Psoas muscle (tissue), 8 donors: ENCODE results near the gene ALK. TPM values are rescaled to one million over a fixed set of nuclear protein-coding genes. Genes with fewer than 3 reads are reported as not detected.

Experiments
- ATAC-seq, 4 donors: fragments of 200-7000 bp; cut with Tn5 transposase; one replicate each; pipeline ENCODE4 v1.9.1; 2020; ENCODE audit warnings: moderate library complexity in 3 of 4, mild to moderate bottlenecking in 2 of 4
- DNase-seq, 2 donors: peaks; one replicate each; pipeline ENCODE4 v3.0.0-alpha.2; 2020
- H3K27ac ChIP-seq: fragments of 200-600 bp; one replicate; pipeline ENCODE4 v1.8.0; 2022
- H3K27me3 ChIP-seq, 3 donors: fragments of 200-600 bp in 1 of 3; one replicate each; pipeline versions ENCODE4 v1.6.1 to v1.8.0; 2013 to 2022; ENCODE audit warnings: low read length in 2 of 3, mild to moderate bottlenecking in 2 of 3, moderate library complexity in 1 of 3; ENCODE audit not compliant: insufficient read depth in 3 of 3
- H3K36me3 ChIP-seq, 2 donors: fragments of 200-600 bp in 1 of 2; one replicate each; pipeline versions ENCODE4 v1.6.1 to v1.8.0; 2013 to 2022; ENCODE audit warnings: low read depth in 1 of 2, mild to moderate bottlenecking in 1 of 2, moderate library complexity in 1 of 2; ENCODE audit not compliant: insufficient read depth in 1 of 2
- H3K4me1 ChIP-seq: fragments of 200-600 bp; one replicate; pipeline ENCODE4 v1.8.0; 2022
- H3K4me3 ChIP-seq: fragments of 200-600 bp; one replicate; pipeline ENCODE4 v1.8.0; 2022; ENCODE audit warnings: mild to moderate bottlenecking
- H3K9me3 ChIP-seq: fragments of 200-600 bp; one replicate; pipeline ENCODE4 v1.8.0; 2022
- WGBS, 3 donors: extraction: QIAGEN DNeasy Blood & Tissue Kit; methylation state at CpG; one replicate each; pipeline versions ENCODE4 v1.1.6 to v1.1.7; 2013; 5-methylcytosine and 5-hydroxymethylcytosine counted together
- intact Hi-C, 2 donors: fragments of 100-400 bp; cut with DNase I; formaldehyde crosslinking; loops; one replicate each; pipeline versions ENCODE4 v1.11.0 to v1.14.2; 2022
- polyA plus RNA-seq, 3 donors: library from polyadenylated mRNA; stranded (reverse); fragments of 200-250 nt; gene quantifications; one replicate each; pipeline ENCODE4 v1.2.3, GENCODE V29; 2013
- total RNA-seq, 4 donors: library from RNA; stranded (reverse); fragmentation: NEBNext Ultra II Directional in 2 of 4; extraction: Animal tissue kit (Norgen Biotek cat#: 25700) in 2 of 4; gene quantifications; one replicate each; pipeline versions ENCODE4 v1.2.1 to v1.2.4, GENCODE V29; 2021 to 2023
- TF ChIP-seq, protein P1 (sequence below): fragments of 200-600 bp; IDR thresholded peaks from one replicate; pipeline ENCODE4 v1.8.0; 2022; ENCODE audit warnings: antibody characterized with exemption
- donor health status: healthy with polysubstance abuse.
- donor health status: DM: no; HTN: no; CAD: no; lungs with moderate emphysema.
- donor health status: Bipolar disorder and iron deficiency.
- donor health status: healthy.
- donor health status: DM: yes; HTN: yes; CAD: no.
- donor health status: DM: no; HTN: no; CAD: no.
- donor health status: DM: no; HTN: no; CAD: no.
- donor health status: DM: yes; HTN: yes; CAD: no.

The ALK gene
- total and polyA plus RNA-seq, 7 donors: 0.03 to 0.32 (median 0.08) TPM; not detected in 2

DNA sequence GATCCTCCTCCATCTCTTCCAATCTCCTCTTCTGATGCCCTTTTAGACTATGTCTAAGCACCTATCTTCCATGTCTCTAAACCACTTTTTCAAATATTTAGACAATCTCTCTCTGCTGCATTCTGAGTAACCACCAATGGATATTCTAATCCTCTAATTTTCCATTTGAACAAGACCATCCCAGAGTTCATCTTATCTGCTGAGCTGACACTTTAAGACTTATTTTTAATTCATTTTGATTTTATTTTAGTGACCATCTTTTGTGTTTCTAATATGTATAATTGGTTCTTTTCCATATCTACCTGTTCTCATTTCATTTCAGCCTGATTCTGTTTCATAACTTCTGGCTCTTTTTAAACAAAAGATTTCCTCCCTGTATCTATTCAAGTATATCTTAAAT lies 436.3 kb downstream of the ALK start:
- DNase-seq (no peak), ATAC-seq (no peak)
- intact Hi-C loops: no loop called here
- H3K4me3 ChIP-seq: no peak overlapping the region
- H3K27ac ChIP-seq: no peak overlapping the region
- no peaks in the 10 kb centered on the region for H3K36me3 ChIP-seq
- peaks cover 5% of the 10 kb centered on the region for H3K4me1 ChIP-seq
- no peaks in the 10 kb centered on the region for H3K27me3 ChIP-seq
- TF ChIP-seq, protein P1, sequence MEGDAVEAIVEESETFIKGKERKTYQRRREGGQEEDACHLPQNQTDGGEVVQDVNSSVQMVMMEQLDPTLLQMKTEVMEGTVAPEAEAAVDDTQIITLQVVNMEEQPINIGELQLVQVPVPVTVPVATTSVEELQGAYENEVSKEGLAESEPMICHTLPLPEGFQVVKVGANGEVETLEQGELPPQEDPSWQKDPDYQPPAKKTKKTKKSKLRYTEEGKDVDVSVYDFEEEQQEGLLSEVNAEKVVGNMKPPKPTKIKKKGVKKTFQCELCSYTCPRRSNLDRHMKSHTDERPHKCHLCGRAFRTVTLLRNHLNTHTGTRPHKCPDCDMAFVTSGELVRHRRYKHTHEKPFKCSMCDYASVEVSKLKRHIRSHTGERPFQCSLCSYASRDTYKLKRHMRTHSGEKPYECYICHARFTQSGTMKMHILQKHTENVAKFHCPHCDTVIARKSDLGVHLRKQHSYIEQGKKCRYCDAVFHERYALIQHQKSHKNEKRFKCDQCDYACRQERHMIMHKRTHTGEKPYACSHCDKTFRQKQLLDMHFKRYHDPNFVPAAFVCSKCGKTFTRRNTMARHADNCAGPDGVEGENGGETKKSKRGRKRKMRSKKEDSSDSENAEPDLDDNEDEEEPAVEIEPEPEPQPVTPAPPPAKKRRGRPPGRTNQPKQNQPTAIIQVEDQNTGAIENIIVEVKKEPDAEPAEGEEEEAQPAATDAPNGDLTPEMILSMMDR: no peak
- H3K9me3 ChIP-seq: no peaks in the 10 kb centered on the region

GRCh38 chr2:29482867-29483266 lies 438.5 kb downstream of the ALK start:
- Histone ChIP-seq H3K9me3 (no peaks in the 10 kb centered on the region), H3K4me3 (no peak overlapping the region), H3K27me3 (no peaks in the 10 kb centered on the region), H3K27ac (peak overlapping the region; percentile 21), H3K4me1 (peaks cover 5% of the 10 kb centered on the region), H3K36me3 (no peaks in the 10 kb centered on the region)
- ATAC-seq: no peak
- TF ChIP-seq, protein P1: no peak
- intact Hi-C loops: no loop called here
- 44 to 71% (median 52%) methylated on average over 3 of the region's 3 CpGs for WGBS, 3 donors
- no peak for DNase-seq

- Histone ChIP-seq H3K4me3 (no peak overlapping the region), H3K4me1 (peaks cover 5% of the 10 kb centered on the region), H3K36me3 (no peaks in the 10 kb centered on the region), H3K27me3 (no peaks in the 10 kb centered on the region), H3K27ac (peak overlapping the region; percentile 21), H3K9me3 (no peaks in the 10 kb centered on the region)
- TF ChIP-seq, protein P1: no peak
- ATAC-seq (peak in 3 of 4 donors; percentile 49 to 73 (median 52)), DNase-seq (no peak)
- WGBS, 3 donors: 45 to 73% (median 53%) methylated on average over 2 of the region's 2 CpGs
- intact Hi-C loops: no loop called here
Observed at GRCh38 chr2:29482348-29482747, 439.0 kb downstream of the ALK start.

DNA sequence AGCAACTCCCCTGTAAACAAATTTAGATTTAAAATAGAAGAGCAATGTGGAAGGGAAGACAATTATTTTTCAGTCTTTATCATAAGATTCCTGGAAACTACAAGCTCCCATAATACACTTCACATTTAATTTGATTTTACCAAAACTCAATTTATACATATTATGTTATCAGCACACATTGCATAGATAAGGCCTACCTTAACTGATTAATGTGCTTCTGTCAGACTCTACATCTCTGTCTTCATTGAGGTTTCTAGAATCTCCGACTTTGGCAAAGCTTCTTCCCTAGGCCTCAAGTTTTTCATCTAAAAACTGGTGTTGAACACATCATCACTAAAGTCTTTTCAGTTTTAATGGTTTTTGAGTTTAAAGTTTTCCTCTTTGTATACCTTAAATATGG lies 440.1 kb downstream of the ALK start:
- no peak overlapping the region for H3K27ac ChIP-seq
- TF ChIP-seq, protein P1: no peak
- peaks cover 5% of the 10 kb centered on the region for H3K4me1 ChIP-seq
- DNase-seq: no peak
- 91 to 97% (median 93%) methylated on average over 1 of the region's 1 CpG for WGBS, 3 donors
- H3K9me3 ChIP-seq: no peaks in the 10 kb centered on the region
- intact Hi-C loops: no loop called here
- no peak for ATAC-seq
- H3K27me3 ChIP-seq: no peaks in the 10 kb centered on the region
- H3K36me3 ChIP-seq: no peaks in the 10 kb centered on the region
- no peak overlapping the region for H3K4me3 ChIP-seq

GRCh38 chr2:29480426-29480825 lies 441.0 kb downstream of the ALK start:
- no peak overlapping the region for H3K4me3 ChIP-seq
- WGBS, 3 donors: 36 to 74% (median 50%) methylated on average over 4 of the region's 4 CpGs
- ATAC-seq: peak; percentile 46 to 87 (median 70)
- no peaks in the 10 kb centered on the region for H3K27me3 ChIP-seq
- H3K9me3 ChIP-seq: no peaks in the 10 kb centered on the region
- TF ChIP-seq, protein P1: no peak
- no peak overlapping the region for H3K27ac ChIP-seq
- intact Hi-C loops: no loop called here
- no peak for DNase-seq
- H3K4me1 ChIP-seq: peaks cover 5% of the 10 kb centered on the region
- H3K36me3 ChIP-seq: no peaks in the 10 kb centered on the region
